Endothelial cell of umbilical vein (primary cell): Measurements from ENCODE around the gene ZBTB39. TPM values are rescaled to one million over a fixed set of nuclear protein-coding genes. Genes with fewer than 3 reads are reported as not detected.
"Not testable (repeated sequence)": the region's sequence is repeated elsewhere in the genome, so short reads cannot be mapped to it uniquely, and the experiment has no call there.

Experiments used
- BruUV-seq: library from RNA; stranded (reverse); fragments of 400-500 nt; replicated peaks from 2 replicates; lab custom pipeline; 2021; lab: Mats Ljungman, UMichigan
- CTCF ChIA-PET: fragments of 300-600, 350-600 bp; sonication (Branson Sonifier 250); formaldehyde crosslinking; loops from one replicate; lab custom pipeline; 2021; ENCODE audit warnings: antibody characterized with exemption, inconsistent platforms; lab: Charles Lee
- POLR2A ChIA-PET: fragments of 300-600, 350-600 bp; sonication (Branson Sonifier 250); formaldehyde crosslinking; loops from one replicate; lab custom pipeline; 2021; ENCODE audit warnings: antibody characterized with exemption, inconsistent platforms; lab: Charles Lee
- DNase-seq: peaks from one replicate; pipeline ENCODE4 v3.0.0-alpha.2; 2011; ENCODE audit warnings: low read depth, low spot score
- FAIRE-seq: peaks from 2 replicates; lab custom pipeline; 2011; peaks lifted over from hg19 to GRCh38; lab: Jason Lieb, UNC
- H2AFZ ChIP-seq: 2 replicates; pipeline ENCODE4 v1.6.0; 2012; ENCODE audit warnings: low read depth, low read length, control low read depth, inconsistent platforms
- H3K27ac ChIP-seq: 2 replicates; pipeline ENCODE4 v1.5.1; 2011; ENCODE audit warnings: low read depth, mild to moderate bottlenecking, control low read depth, low read length, moderate library complexity; ENCODE audit not compliant: insufficient read depth
- H3K27me3 ChIP-seq, 2 experiments: 2 replicates each; pipeline versions ENCODE4 v1.6.0 to v1.6.1; 2011; ENCODE audit warnings: low read length in 2 of 2, mixed read lengths in 1 of 2; ENCODE audit not compliant: control insufficient read depth in 2 of 2, insufficient read depth in 2 of 2
- H3K36me3 ChIP-seq, 2 experiments: 2 replicates in 1 of 2; 3 replicates in 1 of 2; pipeline ENCODE4 v1.5.1; 2011; ENCODE audit warnings: low read length in 2 of 2, mild to moderate bottlenecking in 1 of 2, moderate library complexity in 1 of 2; ENCODE audit not compliant: control insufficient read depth in 2 of 2, insufficient read depth in 2 of 2; ENCODE audit errors: extremely low read depth in 1 of 2
- H3K4me1 ChIP-seq: 3 replicates; pipeline ENCODE4 v1.5.1; 2011; ENCODE audit warnings: mild to moderate bottlenecking, low read length; ENCODE audit not compliant: control insufficient read depth, insufficient read depth; ENCODE audit errors: extremely low read depth
- H3K4me2 ChIP-seq: 2 replicates; pipeline ENCODE4 v1.6.1; 2011; ENCODE audit warnings: low read length, control low read depth, mixed read lengths; ENCODE audit not compliant: insufficient read depth
- H3K4me3 ChIP-seq, 3 experiments: fragments of 200-600 bp in 1 of 3; sonication (generic), shearing (Covaris generic) in 1 of 3; replicated peaks in 1 of 3; 2 replicates each; pipeline ENCODE4 v1.5.1; 2011 to 2016; ENCODE audit warnings: control low read depth in 3 of 3, low read length in 3 of 3, mild to moderate bottlenecking in 2 of 3, inconsistent platforms in 1 of 3, low read depth in 1 of 3, moderate library complexity in 1 of 3; ENCODE audit not compliant: insufficient read depth in 1 of 3
- H3K79me2 ChIP-seq: 2 replicates; pipeline ENCODE4 v1.6.0; 2012; ENCODE audit warnings: low read length, inconsistent platforms; ENCODE audit not compliant: control insufficient read depth, insufficient read depth
- H3K9ac ChIP-seq: replicated peaks from 2 replicates; pipeline ENCODE3; 2011; ENCODE audit warnings: low read length, control low read depth; ENCODE audit not compliant: insufficient read depth; ENCODE audit errors: extremely low read depth
- H3K9me1 ChIP-seq: replicated peaks from 3 replicates; pipeline ENCODE4 v1.6.0; 2011; ENCODE audit warnings: mild to moderate bottlenecking, low read length; ENCODE audit not compliant: control insufficient read depth, insufficient read depth; ENCODE audit errors: extremely low read depth
- H3K9me3 ChIP-seq: replicated peaks from 2 replicates; pipeline ENCODE4 v1.5.1; 2012; ENCODE audit warnings: low read length, inconsistent platforms; ENCODE audit not compliant: control insufficient read depth, insufficient read depth
- H4K20me1 ChIP-seq: replicated peaks from 2 replicates; pipeline ENCODE3; 2011; ENCODE audit warnings: mild to moderate bottlenecking, low read length; ENCODE audit not compliant: control insufficient read depth, insufficient read depth; ENCODE audit errors: extremely low read depth
- FOS ChIP-seq: IDR thresholded peaks from 2 replicates; pipeline ENCODE4 v1.6.1; 2011; ENCODE audit warnings: mild to moderate bottlenecking, low read length, moderate library complexity, borderline replicate concordance; ENCODE audit not compliant: insufficient read depth
- GATA2 ChIP-seq: IDR thresholded peaks from 2 replicates; pipeline ENCODE4 v1.7.0; 2011; ENCODE audit warnings: low read depth, mild to moderate bottlenecking, moderate library complexity, mixed read lengths, low read length; ENCODE audit not compliant: insufficient read length, insufficient read depth
- JUN ChIP-seq: IDR thresholded peaks from 2 replicates; pipeline ENCODE4 v1.6.1; 2011; ENCODE audit warnings: borderline replicate concordance, low read depth; ENCODE audit not compliant: insufficient read length, insufficient read depth
- MYC ChIP-seq: IDR thresholded peaks from one replicate; pipeline ENCODE4 v1.6.1; 2011; ENCODE audit warnings: mild to moderate bottlenecking, low read depth, low read length
- POLR2A ChIP-seq: IDR thresholded peaks from 2 replicates; pipeline ENCODE4 v1.6.1; 2012; ENCODE audit warnings: low read depth, mild to moderate bottlenecking, control low read depth, low read length
- POLR2AphosphoS5 ChIP-seq: IDR thresholded peaks from 2 replicates; pipeline ENCODE4 v1.6.1; 2012; ENCODE audit warnings: low read depth, mild to moderate bottlenecking, control low read depth, low read length, moderate library complexity; ENCODE audit not compliant: insufficient read depth
- dilution Hi-C: fragments of 300-500 bp; cut with MboI; formaldehyde crosslinking; loops from one replicate; pipeline ENCODE4 v1.15.0; 2019; ENCODE audit warnings: low sequenced_read_pairs; ENCODE audit not compliant: extremely low pct_ligation_motif_present
- intact Hi-C: fragments of 100-400 bp; cut with micrococcal nuclease; formaldehyde crosslinking; loops from one replicate; pipeline ENCODE4 v1.10.0; 2022
- polyA plus RNA-seq, 4 experiments: library from polyadenylated mRNA; depleted of rRNA in 3 of 4; stranded (reverse) in 3 of 4; unstranded in 1 of 4; fragments of >200 nt; gene quantifications; 2 replicates each; pipeline versions ENCODE4 v1.2.1 to v1.2.3, GENCODE V29; 2011 to 2012; ENCODE audit warnings: missing spikeins in 1 of 4
- total RNA-seq: library from RNA; stranded (reverse); gene quantifications from 2 replicates; pipeline ENCODE4 v1.2.3, GENCODE V29; 2021
- TF ChIP-seq, protein P1 (sequence below), 2 donors: IDR thresholded peaks; 1 replicate in 1 of 2; 2 replicates in 1 of 2; pipeline ENCODE4 v1.5.1; 2011; ENCODE audit warnings: low read length in 2 of 2, mild to moderate bottlenecking in 2 of 2, moderate library complexity in 2 of 2, control low read depth in 1 of 2, inconsistent platforms in 1 of 2, low read depth in 1 of 2; ENCODE audit not compliant: insufficient read depth in 1 of 2; ENCODE audit errors: extremely low read depth in 1 of 2
- TF ChIP-seq, protein P2 (sequence below): IDR thresholded peaks from 2 replicates; pipeline ENCODE4 v1.6.1; 2011; ENCODE audit not compliant: insufficient read depth, insufficient read length

Gene ZBTB39
- total and polyA plus RNA-seq, 2 donors (not counting 3 experiments of a cell fraction or from before 2014, with no cell fraction given) = 5.9 to 8.5 TPM

GRCh38 chr12:56985714-56986113 lies 20.6 kb downstream of the ZBTB39 start:
- DNase-seq, H3K27ac ChIP-seq: not testable (repeated sequence)

GRCh38 chr12:56983386-56983785 lies 23.0 kb downstream of the ZBTB39 start:
- Histone ChIP-seq H3K4me1 (peaks cover 9% of the 10 kb centered on the region), H3K27ac (no peak overlapping the region), H3K9me1 (no peaks in the 10 kb centered on the region), H4K20me1 (no peaks in the 10 kb centered on the region), H3K4me2 (no peak overlapping the region), H3K9ac (no peak overlapping the region), H3K79me2 (no peaks in the 10 kb centered on the region), H3K4me3 (no peak overlapping the region), H3K27me3 (peaks cover 0 to 3% of the 10 kb centered on the region in 2 experiments), H3K9me3 (no peaks in the 10 kb centered on the region), H3K36me3 (no peaks in the 10 kb centered on the region), H2AFZ (no peak overlapping the region)
- intact Hi-C loops (no loop called here), dilution Hi-C loops (no loop called here)
- no peak for FAIRE-seq
- CTCF ChIA-PET = no interaction called here
- no peak for TF ChIP-seq MYC
- TF ChIP-seq FOS = no peak
- TF ChIP-seq JUN = no peak
- TF ChIP-seq, protein P1, sequence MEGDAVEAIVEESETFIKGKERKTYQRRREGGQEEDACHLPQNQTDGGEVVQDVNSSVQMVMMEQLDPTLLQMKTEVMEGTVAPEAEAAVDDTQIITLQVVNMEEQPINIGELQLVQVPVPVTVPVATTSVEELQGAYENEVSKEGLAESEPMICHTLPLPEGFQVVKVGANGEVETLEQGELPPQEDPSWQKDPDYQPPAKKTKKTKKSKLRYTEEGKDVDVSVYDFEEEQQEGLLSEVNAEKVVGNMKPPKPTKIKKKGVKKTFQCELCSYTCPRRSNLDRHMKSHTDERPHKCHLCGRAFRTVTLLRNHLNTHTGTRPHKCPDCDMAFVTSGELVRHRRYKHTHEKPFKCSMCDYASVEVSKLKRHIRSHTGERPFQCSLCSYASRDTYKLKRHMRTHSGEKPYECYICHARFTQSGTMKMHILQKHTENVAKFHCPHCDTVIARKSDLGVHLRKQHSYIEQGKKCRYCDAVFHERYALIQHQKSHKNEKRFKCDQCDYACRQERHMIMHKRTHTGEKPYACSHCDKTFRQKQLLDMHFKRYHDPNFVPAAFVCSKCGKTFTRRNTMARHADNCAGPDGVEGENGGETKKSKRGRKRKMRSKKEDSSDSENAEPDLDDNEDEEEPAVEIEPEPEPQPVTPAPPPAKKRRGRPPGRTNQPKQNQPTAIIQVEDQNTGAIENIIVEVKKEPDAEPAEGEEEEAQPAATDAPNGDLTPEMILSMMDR (IDR thresholded peaks at IDR 0.05; ENCODE audit: extremely low read depth in 1 of 2, insufficient read depth in 1 of 2, low read depth in 1 of 2, low read length in 2 of 2) = no peak
- TF ChIP-seq POLR2AphosphoS5 = no peak
- no peak for TF ChIP-seq POLR2A
- TF ChIP-seq, protein P2, sequence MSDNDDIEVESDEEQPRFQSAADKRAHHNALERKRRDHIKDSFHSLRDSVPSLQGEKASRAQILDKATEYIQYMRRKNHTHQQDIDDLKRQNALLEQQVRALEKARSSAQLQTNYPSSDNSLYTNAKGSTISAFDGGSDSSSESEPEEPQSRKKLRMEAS = no peak
- TF ChIP-seq GATA2 = no peak
- POLR2A ChIA-PET = no interaction called here
- DNase-seq = no peak
- BruUV-seq = no TSS peak

More at GRCh38 chr12:56985714-56986113, 20.6 kb downstream of the ZBTB39 start:
- intact Hi-C loops = loop anchor here (5.0 kb wide), 1 partner anchor 348 kb away; no protein-coding TSS in a partner anchor
- H4K20me1 ChIP-seq, H3K9ac ChIP-seq, FAIRE-seq, H2AFZ ChIP-seq, H3K36me3 ChIP-seq, H3K9me3 ChIP-seq, H3K79me2 ChIP-seq, H3K4me2 ChIP-seq, dilution Hi-C loops, H3K9me1 ChIP-seq, H3K27me3 ChIP-seq, POLR2A ChIA-PET, BruUV-seq, H3K4me3 ChIP-seq: not testable (repeated sequence)
- CTCF ChIA-PET = interaction anchor here (0.9 to 2.2 kb wide), 7 partner anchors 11 to 223 kb away, joined by 3 to 13 read pairs (median 5); partner anchors contain the start of gene HSD17B6
- peaks cover 18% of the 10 kb centered on the region for H3K4me1 ChIP-seq
- TF ChIP-seq JUN = peak; percentile 2

DNA sequence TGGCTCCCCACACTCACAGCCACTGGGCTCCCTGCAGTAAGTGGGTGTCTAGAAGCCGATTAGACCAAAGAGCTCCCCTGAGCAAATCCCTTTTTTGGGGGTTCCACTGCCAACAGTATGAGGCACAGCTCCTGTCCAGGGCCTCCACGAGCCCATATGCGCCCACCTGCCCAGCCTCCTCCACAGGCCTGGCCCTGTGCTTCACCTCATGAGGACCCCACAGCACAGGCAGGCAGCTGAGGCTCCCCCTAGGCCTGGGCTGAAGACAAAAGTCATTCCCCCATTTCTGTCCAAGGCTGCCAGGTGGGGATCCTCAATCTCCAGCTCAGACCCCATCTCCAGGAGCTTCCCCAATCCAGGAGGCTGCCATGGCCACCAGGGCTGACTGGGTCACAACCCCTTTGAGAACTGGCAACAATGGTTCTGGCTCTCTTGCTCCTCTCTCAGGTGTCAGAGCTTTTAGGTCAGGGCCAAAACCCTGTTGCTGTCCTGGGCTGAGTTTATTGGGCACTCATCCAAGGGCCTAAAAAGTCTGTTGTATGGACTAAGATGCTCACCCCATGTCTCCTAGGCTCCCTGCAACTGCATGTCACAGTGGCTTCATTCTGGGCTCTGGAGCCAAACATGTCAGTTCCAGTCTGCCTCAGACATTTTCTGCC lies 23.6 kb downstream of the ZBTB39 start:
- H3K4me3 ChIP-seq, BruUV-seq, DNase-seq, H3K9me3 ChIP-seq, H3K9me1 ChIP-seq, POLR2A ChIA-PET, H3K9ac ChIP-seq, intact Hi-C loops, H3K36me3 ChIP-seq, FAIRE-seq, H3K4me1 ChIP-seq, H2AFZ ChIP-seq, H3K4me2 ChIP-seq, H3K27ac ChIP-seq, H3K79me2 ChIP-seq, H3K27me3 ChIP-seq, CTCF ChIA-PET, H4K20me1 ChIP-seq, dilution Hi-C loops: not testable (repeated sequence)
